Urinary bladder (tissue), 4 donors: ENCODE measurements around the gene DDX17. TPM values are rescaled to one million over a fixed set of nuclear protein-coding genes. Genes with fewer than 3 reads are reported as not detected.
"Not testable (repeated sequence)": the region's sequence is repeated elsewhere in the genome, so short reads cannot be mapped to it uniquely, and the experiment has no call there.

ENCODE experiments used
- DNase-seq: peaks from one replicate; pipeline ENCODE4 v3.0.0-alpha.2; 2015; ENCODE audit errors: extremely low spot score
- H3K27ac ChIP-seq: one replicate; pipeline ENCODE4 v1.5.1; 2013; ENCODE audit warnings: low read depth, mild to moderate bottlenecking, moderate library complexity
- H3K36me3 ChIP-seq: one replicate; pipeline ENCODE4 v1.6.1; 2013; ENCODE audit warnings: mild to moderate bottlenecking, moderate library complexity; ENCODE audit not compliant: insufficient read depth
- H3K4me1 ChIP-seq: one replicate; pipeline ENCODE4 v1.6.1; 2013; ENCODE audit warnings: mild to moderate bottlenecking, moderate library complexity; ENCODE audit not compliant: insufficient read depth
- H3K4me3 ChIP-seq: one replicate; pipeline ENCODE4 v1.5.1; 2013; ENCODE audit warnings: low read depth, low read length
- WGBS: extraction: QIAGEN DNeasy Blood & Tissue Kit; methylation state at CpG from one replicate; pipeline ENCODE4 v1.1.7; 2013; 5-methylcytosine and 5-hydroxymethylcytosine counted together
- polyA plus RNA-seq: library from polyadenylated mRNA; stranded (reverse); fragments of 200-250 nt; gene quantifications from one replicate; pipeline ENCODE4 v1.2.3, GENCODE V29; 2013
- total RNA-seq: library from RNA; depleted of rRNA; stranded (reverse); fragments of >200 nt; gene quantifications from one replicate; pipeline ENCODE4 v1.2.3, GENCODE V29; 2014
- donor health status: healthy with polysubstance abuse.
- donor health status: healthy.

The DDX17 gene
- total and polyA plus RNA-seq, 2 donors = 221 to 653 TPM

GRCh38 chr22:38485783-38486182 lies 20.3 kb downstream of the DDX17 start:
- Histone ChIP-seq H3K36me3 (peaks cover 13% of the 10 kb centered on the region), H3K4me3 (no peak overlapping the region), H3K4me1 (no peaks in the 10 kb centered on the region), H3K27ac (no peak overlapping the region)
- 65% methylated on average over 5 of the region's 5 CpGs for WGBS
- DNase-seq = no peak

DNA sequence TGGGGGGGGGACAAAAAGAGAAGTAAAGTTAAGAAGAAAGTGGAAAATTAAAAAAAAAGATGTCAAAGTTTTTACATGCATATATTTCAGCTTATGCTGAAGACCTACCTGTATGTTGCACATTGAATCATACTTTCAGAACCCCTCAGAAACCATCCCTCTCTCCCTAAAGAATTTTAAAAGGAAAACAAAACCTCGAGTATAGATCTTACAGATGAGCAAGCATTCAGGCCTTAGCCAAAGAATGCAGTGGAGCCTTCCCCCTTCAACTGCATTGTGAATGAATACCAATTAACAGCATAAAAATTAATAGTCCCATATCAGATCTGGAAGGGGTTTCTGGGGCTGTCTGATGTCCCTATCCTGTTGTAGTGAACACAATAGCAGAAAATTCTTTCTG lies 21.9 kb downstream of the DDX17 start:
- WGBS = 58% methylated on average over 1 of the region's 1 CpG
- H3K4me1 ChIP-seq = no peaks in the 10 kb centered on the region
- H3K36me3 ChIP-seq = peaks cover 9% of the 10 kb centered on the region
- H3K27ac ChIP-seq = no peak overlapping the region
- H3K4me3 ChIP-seq = no peak overlapping the region
- no peak for DNase-seq

DNA sequence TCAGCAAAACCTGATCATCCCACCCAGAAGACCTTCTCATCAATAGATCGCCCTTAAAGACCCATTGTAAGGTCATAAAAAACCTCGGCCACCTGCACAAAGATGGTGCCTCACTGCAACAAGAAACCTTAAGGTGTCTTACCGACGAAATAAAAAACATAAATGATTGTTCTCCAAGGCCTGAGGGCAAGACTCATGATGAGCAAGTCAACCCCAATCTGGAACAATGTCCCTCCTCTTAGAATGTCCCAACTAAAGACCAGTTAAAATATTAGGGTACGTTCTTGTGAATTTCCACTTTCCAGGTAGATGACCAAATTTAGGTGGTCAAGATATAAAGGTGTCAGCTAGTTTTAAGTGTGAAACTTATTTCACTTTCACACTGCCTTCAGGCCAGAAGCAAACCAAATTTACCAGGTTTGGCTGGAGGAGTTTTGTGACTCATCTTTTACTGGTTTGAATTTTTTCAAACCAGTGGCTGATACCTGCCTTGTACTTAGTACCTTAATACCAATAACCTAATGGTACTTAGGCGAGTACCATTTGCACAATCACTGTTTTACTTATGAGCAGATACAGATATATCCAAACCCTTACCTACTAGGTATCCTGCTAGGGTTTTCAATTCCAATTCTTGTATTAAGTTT lies 23.3 kb downstream of the DDX17 start:
- no peak overlapping the region for H3K4me3 ChIP-seq
- peaks cover 7% of the 10 kb centered on the region for H3K36me3 ChIP-seq
- H3K27ac ChIP-seq = no peak overlapping the region
- DNase-seq = no peak
- no peaks in the 10 kb centered on the region for H3K4me1 ChIP-seq
- WGBS = 94% methylated on average over 6 of the region's 6 CpGs

DNA sequence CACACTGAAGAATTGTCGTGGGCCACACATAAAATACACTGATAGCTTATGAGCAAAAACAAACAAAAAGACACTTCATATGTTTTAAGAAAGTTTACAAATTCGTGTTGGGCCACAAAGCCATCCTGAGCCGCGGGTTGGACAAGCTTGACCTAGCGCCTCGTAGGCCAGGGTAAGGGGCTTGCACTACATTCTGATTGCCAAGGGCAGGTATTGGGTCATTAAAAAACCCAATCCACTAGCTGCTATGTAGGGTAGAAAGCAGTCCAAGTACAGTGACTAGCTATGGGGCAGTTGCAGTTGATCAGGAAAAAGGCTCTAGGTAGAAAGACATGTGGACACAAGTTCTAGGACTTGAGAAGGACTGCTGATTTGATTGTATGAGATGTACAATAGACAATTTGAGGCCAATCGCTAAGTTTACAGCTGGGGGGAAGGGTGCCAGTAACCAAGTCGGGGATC lies 24.2 kb downstream of the DDX17 start:
- H3K27ac ChIP-seq = no peak overlapping the region
- H3K4me1 ChIP-seq = no peaks in the 10 kb centered on the region
- DNase-seq = no peak
- H3K36me3 ChIP-seq = peaks cover 7% of the 10 kb centered on the region
- no peak overlapping the region for H3K4me3 ChIP-seq
- 81% methylated on average over 8 of the region's 8 CpGs for WGBS

- WGBS = 92% methylated on average over 3 of the region's 3 CpGs
- H3K27ac ChIP-seq = no peak overlapping the region
Measured at GRCh38 chr22:38481162-38481870, 24.8 kb downstream of the DDX17 start.

DNA sequence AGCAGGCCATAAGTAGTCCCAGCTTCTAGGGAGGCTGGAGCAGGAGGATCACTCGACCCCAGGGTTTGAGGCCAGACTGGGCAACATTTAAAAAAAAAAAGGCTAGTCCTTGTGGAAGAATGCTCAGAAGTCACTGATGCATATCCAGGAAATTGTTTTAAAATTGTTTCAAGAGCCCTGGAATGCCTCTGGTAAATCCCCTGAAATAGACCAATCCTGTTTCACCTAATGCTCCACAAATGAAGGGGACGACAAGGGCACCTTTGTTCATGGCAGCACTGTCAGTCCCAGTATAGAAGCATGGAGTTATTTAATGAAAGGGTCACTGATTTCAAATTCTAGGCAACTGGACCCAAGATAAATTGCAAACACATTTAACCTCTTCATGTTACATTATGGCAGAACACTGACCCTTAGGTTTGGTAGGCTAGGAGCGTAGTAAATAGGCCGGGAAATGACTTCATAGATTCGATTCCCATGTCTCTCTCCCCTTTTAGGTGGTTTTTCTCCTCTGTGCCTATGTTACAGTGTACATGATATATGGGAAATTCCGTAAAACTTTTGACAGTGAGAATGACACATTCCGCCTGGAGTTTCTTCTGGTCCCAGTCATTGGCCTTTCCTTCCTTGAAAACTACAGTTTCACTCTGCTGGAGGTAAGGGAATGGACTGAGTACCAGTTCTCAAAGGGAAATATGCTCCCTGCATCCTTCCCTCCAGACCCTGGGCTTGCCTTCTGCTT lies 26.8 kb downstream of the DDX17 start:
- Histone ChIP-seq H3K4me1 (no peaks in the 10 kb centered on the region), H3K27ac (no peak overlapping the region), H3K36me3 (peaks cover 2% of the 10 kb centered on the region), H3K4me3 (no peak overlapping the region)
- no peak for DNase-seq
- 66% methylated on average over 7 of the region's 7 CpGs for WGBS

More at GRCh38 chr22:38481162-38481870, 24.8 kb downstream of the DDX17 start:
- Histone ChIP-seq H3K4me1 (no peaks in the 10 kb centered on the region), H3K36me3 (peaks cover 7% of the 10 kb centered on the region), H3K4me3 (no peak overlapping the region)
- DNase-seq = no peak

GRCh38 chr22:38477585-38477984 lies 28.5 kb downstream of the DDX17 start:
- Histone ChIP-seq H3K4me1 (no peaks in the 10 kb centered on the region), H3K4me3 (no peak overlapping the region), H3K36me3 (no peaks in the 10 kb centered on the region), H3K27ac (no peak overlapping the region)
- no peak for DNase-seq
- 86% methylated on average over 1 of the region's 1 CpG for WGBS

DNA sequence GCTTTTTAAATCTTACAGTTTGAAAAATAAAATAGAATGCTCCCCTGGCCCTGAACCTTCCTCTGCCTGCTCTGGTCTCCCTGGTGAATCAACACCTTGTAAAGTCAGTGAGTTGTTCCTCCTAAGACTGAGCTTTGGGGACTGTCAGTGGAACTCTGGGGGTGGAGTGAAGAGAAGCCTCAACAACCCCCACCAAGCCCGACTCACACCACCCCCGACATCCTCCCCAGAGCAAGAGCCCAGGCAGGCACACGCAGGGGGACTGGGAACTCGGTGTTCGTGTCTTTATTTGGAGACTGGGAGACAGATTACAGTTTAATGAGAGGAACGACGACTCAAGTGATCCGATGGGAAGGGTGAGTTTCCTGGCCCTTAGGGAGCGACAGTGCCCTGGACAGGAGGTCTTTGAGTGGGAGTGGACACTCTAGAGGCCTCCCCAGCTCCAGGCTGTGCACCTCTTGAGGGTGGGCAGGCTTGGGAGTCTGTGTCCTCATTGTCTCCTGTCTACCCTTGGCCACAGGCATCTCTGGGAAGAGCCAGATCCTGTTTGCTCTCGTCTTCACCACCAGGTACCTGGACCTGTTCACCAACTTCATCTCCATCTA lies 32.0 kb downstream of the DDX17 start:
- H3K4me3 ChIP-seq = no peak overlapping the region

DNA sequence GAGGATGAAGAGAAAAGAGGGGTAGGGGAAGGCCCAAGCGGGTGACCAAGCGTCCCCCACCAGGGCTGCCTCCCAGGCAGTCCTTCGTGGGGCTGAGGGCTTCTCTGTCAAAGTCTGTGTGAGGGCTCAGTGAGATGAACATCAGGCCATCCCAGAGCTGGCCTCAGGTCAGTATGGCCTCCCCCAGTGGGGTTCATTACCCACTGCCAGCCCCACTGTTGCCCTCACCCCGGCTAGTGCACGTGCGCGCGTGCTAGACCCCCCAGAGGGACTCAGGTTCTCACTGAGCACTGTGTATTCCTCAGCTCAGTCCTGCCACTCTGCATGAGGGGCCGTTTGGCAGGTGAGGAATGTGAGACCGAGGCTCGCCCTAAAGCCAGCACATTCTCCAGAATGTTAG lies 34.9 kb downstream of the DDX17 start:
- Histone ChIP-seq H3K27ac (no peak overlapping the region), H3K36me3 (no peaks in the 10 kb centered on the region)
- no peak for DNase-seq

More for the DNA sequence above, 32.0 kb downstream of the DDX17 start:
- 65% methylated on average over 10 of the region's 10 CpGs for WGBS
- no peak for DNase-seq
- Histone ChIP-seq H3K36me3 (no peaks in the 10 kb centered on the region), H3K4me1 (no peaks in the 10 kb centered on the region), H3K27ac (no peak overlapping the region)

GRCh38 chr22:38470179-38470578 lies 35.9 kb downstream of the DDX17 start:
- not testable (repeated sequence) for H3K4me3 ChIP-seq, H3K4me1 ChIP-seq, H3K36me3 ChIP-seq, DNase-seq, H3K27ac ChIP-seq
- WGBS = 94% methylated on average over 10 of the region's 10 CpGs

More for the DNA sequence above, 34.9 kb downstream of the DDX17 start:
- no peaks in the 10 kb centered on the region for H3K4me1 ChIP-seq
- no peak overlapping the region for H3K4me3 ChIP-seq
- WGBS = 85% methylated on average over 11 of the region's 11 CpGs

DNA sequence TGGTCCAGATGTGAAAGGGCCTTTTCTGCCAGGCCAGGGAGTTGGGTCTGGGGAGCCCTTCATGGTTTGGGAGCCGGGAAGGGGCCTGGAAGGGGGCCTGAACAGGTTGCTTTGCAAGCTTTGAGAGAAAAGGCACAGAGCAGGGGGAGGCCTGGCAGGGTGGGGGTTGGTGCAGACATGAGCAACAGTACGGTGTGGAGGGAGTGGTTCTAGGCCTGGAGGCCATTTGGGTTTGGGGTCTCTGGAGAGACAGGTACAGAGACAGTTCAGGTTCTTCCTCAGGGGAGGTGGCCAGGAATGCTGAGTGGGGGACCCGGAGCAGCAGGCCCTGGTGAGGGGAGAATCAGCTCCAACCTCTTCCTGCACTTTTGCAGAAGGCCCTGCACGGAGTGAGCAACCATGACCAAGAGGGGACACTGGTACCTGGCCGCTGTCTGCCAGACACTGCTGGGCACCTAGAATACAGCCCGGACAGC lies 36.8 kb downstream of the DDX17 start:
- 82% methylated on average over 6 of the region's 6 CpGs for WGBS
- no peaks in the 10 kb centered on the region for H3K4me1 ChIP-seq
- no peak overlapping the region for H3K4me3 ChIP-seq
- H3K36me3 ChIP-seq = no peaks in the 10 kb centered on the region
- DNase-seq = no peak
- no peak overlapping the region for H3K27ac ChIP-seq

DNA sequence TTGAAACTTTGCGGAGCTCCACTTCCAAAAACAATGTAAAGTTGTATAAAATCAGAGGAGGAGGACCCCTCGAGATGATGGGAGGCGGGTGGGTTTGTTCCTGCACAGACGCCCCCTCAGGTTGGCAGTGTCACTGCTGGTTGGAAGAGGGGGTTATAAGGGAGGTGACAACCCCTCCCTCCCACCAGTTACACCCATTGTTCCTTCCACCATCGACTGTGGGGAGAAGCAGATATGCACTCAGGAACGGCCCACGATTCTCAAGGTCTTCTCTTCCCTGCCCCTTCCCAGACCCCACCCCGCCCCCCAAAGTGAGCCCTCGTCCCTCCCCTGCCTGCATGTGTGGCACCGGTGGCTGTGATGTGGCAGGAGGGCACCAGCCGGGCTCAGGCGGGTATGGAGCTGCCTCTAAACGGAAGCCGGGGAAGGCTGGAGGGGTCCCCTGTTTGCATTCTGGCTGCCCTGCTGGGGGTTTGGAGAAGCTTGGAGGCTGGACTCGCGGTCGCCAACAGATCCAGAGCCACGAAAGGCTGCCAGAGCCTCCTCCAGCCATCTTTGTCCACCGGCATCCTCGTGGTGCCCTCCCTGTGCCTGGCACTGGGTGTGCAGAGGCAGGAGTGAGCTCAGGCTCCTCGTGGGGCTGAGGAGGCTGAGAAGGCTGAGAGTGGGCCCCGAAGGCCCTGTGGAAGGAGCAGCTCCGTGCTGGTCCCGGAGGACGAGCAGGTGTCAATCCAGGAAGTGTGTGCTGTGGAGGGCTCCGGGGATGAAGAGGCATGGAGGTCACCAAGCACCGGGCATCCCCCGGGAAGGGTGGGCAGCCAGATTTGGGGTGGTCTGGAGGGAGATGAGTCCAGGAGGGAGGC lies 37.4 kb downstream of the DDX17 start:
- no peak for DNase-seq

More for the DNA sequence above, 37.4 kb downstream of the DDX17 start:
- Histone ChIP-seq H3K4me3 (peak overlapping the region; percentile 39), H3K4me1 (no peaks in the 10 kb centered on the region), H3K27ac (no peak overlapping the region), H3K36me3 (no peaks in the 10 kb centered on the region)
- WGBS = 49% methylated on average over 28 of the region's 28 CpGs
